ENCODE data around the gene SLC6A3. TPM values are rescaled to one million over a fixed set of nuclear protein-coding genes. Genes with fewer than 3 reads are reported as not detected.
A peak's percentile ranks its signal among the peaks of the same experiment; 100 is the strongest.

SLC6A3 gene
- polyA plus RNA-seq (2013), result 0.11 TPM in 2 replicates

GRCh38 chr5:1445313-1445688 is at the start of gene SLC6A3:
TSS of gene SLC6A3 (minus strand) at chr5:1445440. CDS start at chr5:1443197, 2,243 bp downstream.
- Histone ChIP-seq H2BK120ac (ENCODE audit: insufficient read depth, low read length, poor library complexity) (no peak within 1 kb of the TSS), H3K4me2 (ENCODE audit: low read length) (peak within 1 kb of the TSS; percentile 36), H4K91ac (ENCODE audit: low read depth, low read length) (no peak within 1 kb of the TSS), H3K27me3 (ENCODE audit: insufficient read depth, low read length) (peaks cover 54% of the 10 kb centered on the region), H3K14ac (ENCODE audit: low read length) (no peak within 1 kb of the TSS), H3K79me2 (ENCODE audit: control insufficient read depth, insufficient read depth, low read length, poor library complexity) (no peaks in the 10 kb centered on the region), H4K12ac (ENCODE audit: low read depth, low read length) (no peak within 1 kb of the TSS), H2AK5ac (ENCODE audit: low read length) (no peak within 1 kb of the TSS), H2BK5ac (ENCODE audit: low read depth, low read length, poor library complexity) (no peak within 1 kb of the TSS), H3K36me3 (ENCODE audit: control insufficient read depth in 1 of 2, insufficient read depth in 2 of 2, low read length in 2 of 2) (no peaks in the 10 kb centered on the region), H3K4me3 (ENCODE audit: low read depth, low read length) (no peak within 1 kb of the TSS), H4K8ac (ENCODE audit: low read depth, low read length) (no peak within 1 kb of the TSS), H3K79me1 (ENCODE audit: low read length) (no peaks in the 10 kb centered on the region), H2BK12ac (ENCODE audit: low read length) (no peak within 1 kb of the TSS), H3K18ac (ENCODE audit: low read length) (no peak within 1 kb of the TSS), H3K9me3 (ENCODE audit: insufficient read depth, low read depth, low read length) (peaks cover 25% of the 10 kb centered on the region), H3K27ac (ENCODE audit: low read depth, low read length) (no peak within 1 kb of the TSS), H3K23ac (ENCODE audit: low read length) (no peak within 1 kb of the TSS), H3K4ac (ENCODE audit: low read depth, low read length) (no peak within 1 kb of the TSS), H2AFZ (ENCODE audit: insufficient read depth, low read length, poor library complexity) (no peak within 1 kb of the TSS), H3K4me1 (ENCODE audit: control insufficient read depth in 1 of 2, insufficient read depth in 2 of 2, low read length in 2 of 2) (peaks cover 3 to 6% of the 10 kb centered on the region in 2 experiments), H3K9ac (ENCODE audit: low read length) (no peak within 1 kb of the TSS)
- WGBS (ENCODE audit: extremely low coverage, insufficient coverage, insufficient read length), result no CpG with 5 or more reads among the region's 52 CpGs
- no peak for DNase-seq

- Histone ChIP-seq H3K36me3 (ENCODE audit: control insufficient read depth in 1 of 2, insufficient read depth in 2 of 2, low read length in 2 of 2) (peaks cover 72 to 84% of the 10 kb centered on the region in 2 experiments), H3K9me3 (ENCODE audit: insufficient read depth, low read depth, low read length) (peaks cover 2% of the 10 kb centered on the region), H3K4ac (ENCODE audit: low read depth, low read length) (no peak overlapping the region), H3K4me1 (ENCODE audit: control insufficient read depth in 1 of 2, insufficient read depth in 2 of 2, low read length in 2 of 2) (peaks cover 0 to 4% of the 10 kb centered on the region in 2 experiments), H3K4me2 (ENCODE audit: low read length) (no peak overlapping the region), H3K18ac (ENCODE audit: low read length) (no peak overlapping the region), H2AK5ac (ENCODE audit: low read length) (no peak overlapping the region), H2AFZ (ENCODE audit: insufficient read depth, low read length, poor library complexity) (no peak overlapping the region), H2BK5ac (ENCODE audit: low read depth, low read length, poor library complexity) (no peak overlapping the region), H2BK120ac (ENCODE audit: insufficient read depth, low read length, poor library complexity) (no peak overlapping the region), H4K91ac (ENCODE audit: low read depth, low read length) (no peak overlapping the region), H3K79me2 (ENCODE audit: control insufficient read depth, insufficient read depth, low read length, poor library complexity) (no peaks in the 10 kb centered on the region), H3K27me3 (ENCODE audit: insufficient read depth, low read length) (no peaks in the 10 kb centered on the region), H3K79me1 (ENCODE audit: low read length) (no peaks in the 10 kb centered on the region), H3K4me3 (ENCODE audit: low read depth, low read length) (no peak overlapping the region), H3K23ac (ENCODE audit: low read length) (no peak overlapping the region), H4K8ac (ENCODE audit: low read depth, low read length) (no peak overlapping the region), H2BK12ac (ENCODE audit: low read length) (no peak overlapping the region), H3K27ac (ENCODE audit: low read depth, low read length) (no peak overlapping the region), H3K14ac (ENCODE audit: low read length) (no peak overlapping the region), H3K9ac (ENCODE audit: low read length) (no peak overlapping the region), H4K12ac (ENCODE audit: low read depth, low read length) (no peak overlapping the region)
- no CpG with 5 or more reads among the region's 12 CpGs for WGBS (ENCODE audit: extremely low coverage, insufficient coverage, insufficient read length)
- DNase-seq, result no peak
Measured at GRCh38 chr5:1493941-1494340, 48.7 kb upstream of the SLC6A3 start.

GRCh38 chr5:1493413-1493812 is 48.2 kb upstream of the SLC6A3 start:
- Histone ChIP-seq H3K14ac (ENCODE audit: low read length) (no peak overlapping the region), H4K8ac (ENCODE audit: low read depth, low read length) (no peak overlapping the region), H2AFZ (ENCODE audit: insufficient read depth, low read length, poor library complexity) (no peak overlapping the region), H3K4me1 (ENCODE audit: control insufficient read depth in 1 of 2, insufficient read depth in 2 of 2, low read length in 2 of 2) (peaks cover 0 to 4% of the 10 kb centered on the region in 2 experiments), H2BK120ac (ENCODE audit: insufficient read depth, low read length, poor library complexity) (no peak overlapping the region), H3K4me3 (ENCODE audit: low read depth, low read length) (no peak overlapping the region), H3K36me3 (ENCODE audit: control insufficient read depth in 1 of 2, insufficient read depth in 2 of 2, low read length in 2 of 2) (peaks cover 77 to 84% of the 10 kb centered on the region in 2 experiments), H3K9me3 (ENCODE audit: insufficient read depth, low read depth, low read length) (peaks cover 2% of the 10 kb centered on the region), H3K79me1 (ENCODE audit: low read length) (no peaks in the 10 kb centered on the region), H3K23ac (ENCODE audit: low read length) (no peak overlapping the region), H2BK5ac (ENCODE audit: low read depth, low read length, poor library complexity) (no peak overlapping the region), H4K91ac (ENCODE audit: low read depth, low read length) (no peak overlapping the region), H3K27me3 (ENCODE audit: insufficient read depth, low read length) (no peaks in the 10 kb centered on the region), H3K9ac (ENCODE audit: low read length) (no peak overlapping the region), H3K27ac (ENCODE audit: low read depth, low read length) (no peak overlapping the region), H3K79me2 (ENCODE audit: control insufficient read depth, insufficient read depth, low read length, poor library complexity) (no peaks in the 10 kb centered on the region), H2AK5ac (ENCODE audit: low read length) (no peak overlapping the region), H4K12ac (ENCODE audit: low read depth, low read length) (no peak overlapping the region), H2BK12ac (ENCODE audit: low read length) (no peak overlapping the region), H3K4ac (ENCODE audit: low read depth, low read length) (no peak overlapping the region), H3K18ac (ENCODE audit: low read length) (no peak overlapping the region), H3K4me2 (ENCODE audit: low read length) (no peak overlapping the region)
- WGBS (ENCODE audit: extremely low coverage, insufficient coverage, insufficient read length), result no CpG with 5 or more reads among the region's 16 CpGs
- no peak for DNase-seq

GRCh38 chr5:1492757-1493156 is 47.5 kb upstream of the SLC6A3 start:
- H3K36me3 ChIP-seq (ENCODE audit: control insufficient read depth in 1 of 2, insufficient read depth in 2 of 2, low read length in 2 of 2), result peaks cover 79 to 84% of the 10 kb centered on the region in 2 experiments
- peaks cover 0 to 4% of the 10 kb centered on the region in 2 experiments for H3K4me1 ChIP-seq (ENCODE audit: control insufficient read depth in 1 of 2, insufficient read depth in 2 of 2, low read length in 2 of 2)
- no peak overlapping the region for H2BK12ac ChIP-seq (ENCODE audit: low read length)
- no peaks in the 10 kb centered on the region for H3K79me1 ChIP-seq (ENCODE audit: low read length)
- no peak overlapping the region for H3K4ac ChIP-seq (ENCODE audit: low read depth, low read length)
- no peak overlapping the region for H2AK5ac ChIP-seq (ENCODE audit: low read length)
- no peak overlapping the region for H4K12ac ChIP-seq (ENCODE audit: low read depth, low read length)
- no peak overlapping the region for H3K9ac ChIP-seq (ENCODE audit: low read length)
- H3K23ac ChIP-seq (ENCODE audit: low read length), result no peak overlapping the region
- H2AFZ ChIP-seq (ENCODE audit: insufficient read depth, low read length, poor library complexity), result no peak overlapping the region
- no peak overlapping the region for H4K91ac ChIP-seq (ENCODE audit: low read depth, low read length)
- no peak overlapping the region for H2BK120ac ChIP-seq (ENCODE audit: insufficient read depth, low read length, poor library complexity)
- H2BK5ac ChIP-seq (ENCODE audit: low read depth, low read length, poor library complexity), result no peak overlapping the region
- H3K79me2 ChIP-seq (ENCODE audit: control insufficient read depth, insufficient read depth, low read length, poor library complexity), result no peaks in the 10 kb centered on the region
- H4K8ac ChIP-seq (ENCODE audit: low read depth, low read length), result no peak overlapping the region
- no peak overlapping the region for H3K4me3 ChIP-seq (ENCODE audit: low read depth, low read length)
- H3K4me2 ChIP-seq (ENCODE audit: low read length), result no peak overlapping the region
- no peaks in the 10 kb centered on the region for H3K27me3 ChIP-seq (ENCODE audit: insufficient read depth, low read length)
- H3K18ac ChIP-seq (ENCODE audit: low read length), result no peak overlapping the region
- no peak overlapping the region for H3K14ac ChIP-seq (ENCODE audit: low read length)
- peaks cover 2% of the 10 kb centered on the region for H3K9me3 ChIP-seq (ENCODE audit: insufficient read depth, low read depth, low read length)
- H3K27ac ChIP-seq (ENCODE audit: low read depth, low read length), result no peak overlapping the region
- no CpG with 5 or more reads among the region's 12 CpGs for WGBS (ENCODE audit: extremely low coverage, insufficient coverage, insufficient read length)
- DNase-seq, result no peak
